ENCODE measurements around the gene IFI35.
"Not testable (repeated sequence)": the region's sequence is repeated elsewhere in the genome, so short reads cannot be mapped to it uniquely, and the experiment has no call there.

IFI35 gene

GRCh38 chr17:42997984-42998938 lies 8.3 kb upstream of the IFI35 start, which contains the start of gene RPL27:
Gene RPL27 (plus strand): TSS chr17:42998419. CDS start chr17:42998751, 332 bp downstream.
- DNase-seq, result peak; percentile 92

- DNase-seq, result no peak
Observed at GRCh38 chr17:42999003-42999525, 7.5 kb upstream of the IFI35 start.

GRCh38 chr17:43000894-43001293 lies 5.7 kb upstream of the IFI35 start:
- DNase-seq, result not testable (repeated sequence)

GRCh38 chr17:43003542-43004172 lies 2.9 kb upstream of the IFI35 start:
- no peak for DNase-seq

- DNase-seq, result no peak
Observed at GRCh38 chr17:43010667-43011308, 4.2 kb downstream of the IFI35 start.

GRCh38 chr17:43011728-43012472 lies 5.3 kb downstream of the IFI35 start:
- no peak for DNase-seq

GRCh38 chr17:43013296-43013695 lies 6.7 kb downstream of the IFI35 start:
- no peak for DNase-seq

GRCh38 chr17:43014020-43014648 lies 7.5 kb downstream of the IFI35 start:
- no peak for DNase-seq

GRCh38 chr17:43014649-43015542 lies 8.3 kb downstream of the IFI35 start:
- no peak for DNase-seq

GRCh38 chr17:43015579-43015978 lies 9.0 kb downstream of the IFI35 start:
- DNase-seq, result no peak

GRCh38 chr17:43016216-43016615 lies 9.6 kb downstream of the IFI35 start:
- no peak for DNase-seq

GRCh38 chr17:43018008-43018853 lies 11.6 kb downstream of the IFI35 start:
- DNase-seq, result no peak

- DNase-seq, result no peak
Observed at GRCh38 chr17:43018932-43019331, 12.3 kb downstream of the IFI35 start.

GRCh38 chr17:43019418-43019817 lies 12.8 kb downstream of the IFI35 start:
- no peak for DNase-seq

GRCh38 chr17:43020030-43020621 lies 13.5 kb downstream of the IFI35 start:
- DNase-seq, result no peak

GRCh38 chr17:43020789-43021740 lies 14.5 kb downstream of the IFI35 start:
- peak; percentile 46 for DNase-seq

- DNase-seq, result peak; percentile 69
Observed at GRCh38 chr17:43021741-43022512, 15.3 kb downstream of the IFI35 start, which contains the start of gene VAT1. Gene VAT1 (minus strand): TSS chr17:43022385. CDS start chr17:43022322, 63 bp downstream.
